Peyer's patch (tissue), 4 donors: ENCODE results near the gene SELENON. TPM values are rescaled to one million over a fixed set of nuclear protein-coding genes. Genes with fewer than 3 reads are reported as not detected.
A peak's percentile ranks its signal among the peaks of the same experiment; 100 is the strongest.
"Not testable (repeated sequence)": the region's sequence is repeated elsewhere in the genome, so short reads cannot be mapped to it uniquely, and the experiment has no call there.

ENCODE experiments used
- DNase-seq, 3 donors: peaks; one replicate each; pipeline ENCODE4 v3.0.0-alpha.2; 2017 to 2019
- H3K27ac ChIP-seq, 4 donors: fragments of 200-600 bp; sonication (generic); one replicate each; pipeline ENCODE4 v1.5.1; 2016 to 2019
- H3K27me3 ChIP-seq, 2 donors: fragments of 200-600 bp; sonication (generic); one replicate each; pipeline ENCODE4 v1.5.1; 2019
- H3K36me3 ChIP-seq, 3 donors: fragments of 200-600 bp; sonication (generic); one replicate each; pipeline ENCODE4 v1.5.1; 2016 to 2019
- H3K4me1 ChIP-seq, 4 donors: fragments of 200-600 bp; sonication (generic); one replicate each; pipeline ENCODE4 v1.5.1; 2016 to 2019
- H3K4me3 ChIP-seq, 4 donors: fragments of 200-600 bp; sonication (generic); 1 replicate in 3 of 4; 2 replicates in 1 of 4; pipeline ENCODE4 v1.5.1; 2016 to 2019; ENCODE audit warnings: mild to moderate bottlenecking in 1 of 4
- H3K9me3 ChIP-seq, 4 donors: fragments of 200-600 bp; sonication (generic); one replicate each; pipeline ENCODE4 v1.5.1; 2016 to 2019; ENCODE audit warnings: mild to moderate bottlenecking in 1 of 4
- CTCF ChIP-seq, 6 experiments: fragments of 450-650 bp in 4 of 6; fragments of 200-600 bp in 2 of 6; sonication (generic) in 1 of 6; IDR thresholded peaks; one replicate each; pipeline ENCODE4 v1.5.1; 2017 to 2019; ENCODE audit warnings: antibody characterized with exemption in 6 of 6, mild to moderate bottlenecking in 3 of 6, moderate library complexity in 1 of 6
- POLR2A ChIP-seq, 2 donors: fragments of 450-650 bp; IDR thresholded peaks; one replicate each; pipeline ENCODE4 v1.5.1; 2017; ENCODE audit warnings: antibody characterized with exemption in 2 of 2, mild to moderate bottlenecking in 2 of 2, moderate library complexity in 2 of 2
- total RNA-seq, 4 donors: library from RNA; depleted of rRNA; stranded (reverse); fragments of >200 nt; gene quantifications; one replicate each; pipeline ENCODE4 v1.1.0, GENCODE V29; 2016

SELENON gene
- total RNA-seq, 4 donors from 2014 or later: 16.1 to 30.1 (median 22.0) TPM

DNA sequence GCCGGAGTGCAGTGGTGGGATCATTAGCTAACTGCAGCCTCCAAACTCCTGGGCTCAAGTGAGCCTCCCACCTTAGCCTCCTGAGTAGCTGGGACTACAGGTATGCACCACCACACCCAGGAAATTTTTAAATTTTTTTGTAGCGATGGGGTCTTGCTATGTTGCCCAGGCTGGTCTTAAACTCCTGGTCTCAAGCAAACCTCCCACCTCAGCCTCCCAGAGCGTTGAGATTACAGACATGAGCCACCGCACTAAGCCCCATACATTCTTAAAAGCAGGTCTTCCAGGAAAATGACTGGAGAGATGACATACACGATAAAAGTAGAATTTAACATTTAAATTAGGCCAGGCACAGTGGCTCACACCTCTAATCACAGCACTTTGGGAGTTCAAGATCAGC, 33.2 kb downstream of the SELENON start:
- Histone ChIP-seq H3K9me3 (no peaks in the 10 kb centered on the region), H3K4me1 (no peaks in the 10 kb centered on the region), H3K27me3 (no peaks in the 10 kb centered on the region), H3K4me3 (no peak overlapping the region), H3K27ac (peak overlapping the region in 1 of 4 donors; percentile 60), H3K36me3 (peaks cover 0 to 61% (median 0%) of the 10 kb centered on the region in 3 donors)
- no peak for DNase-seq
- TF ChIP-seq CTCF (IDR thresholded peaks at IDR 0.05): no peak
- TF ChIP-seq POLR2A (IDR thresholded peaks at IDR 0.05): no peak

- no peak for DNase-seq
- H3K27ac ChIP-seq: no peak overlapping the region
- no peaks in the 10 kb centered on the region for H3K4me1 ChIP-seq
- H3K9me3 ChIP-seq: no peaks in the 10 kb centered on the region
- no peak for TF ChIP-seq POLR2A (IDR thresholded peaks at IDR 0.05)
- TF ChIP-seq CTCF (IDR thresholded peaks at IDR 0.05): no peak
- no peaks in the 10 kb centered on the region for H3K27me3 ChIP-seq
- H3K4me3 ChIP-seq: no peak overlapping the region
- H3K36me3 ChIP-seq: peaks cover 0 to 44% (median 0%) of the 10 kb centered on the region in 3 donors
Observed at GRCh38 chr1:25834894-25835293, 34.9 kb downstream of the SELENON start.

GRCh38 chr1:25836695-25837094, 36.7 kb downstream of the SELENON start:
- Histone ChIP-seq H3K36me3 (peaks cover 0 to 26% (median 0%) of the 10 kb centered on the region in 3 donors), H3K4me3 (no peak overlapping the region), H3K27ac (no peak overlapping the region), H3K9me3 (no peaks in the 10 kb centered on the region), H3K27me3 (no peaks in the 10 kb centered on the region), H3K4me1 (no peaks in the 10 kb centered on the region)
- no peak for DNase-seq
- TF ChIP-seq CTCF (IDR thresholded peaks at IDR 0.05): no peak
- no peak for TF ChIP-seq POLR2A (IDR thresholded peaks at IDR 0.05)

- no peak for DNase-seq
- TF ChIP-seq POLR2A (IDR thresholded peaks at IDR 0.05) (no peak), CTCF (IDR thresholded peaks at IDR 0.05) (peak in 4 of 6 experiments; percentile 29 to 64 (median 61))
Observed at GRCh38 chr1:25837262-25837875, 37.4 kb downstream of the SELENON start.

DNA sequence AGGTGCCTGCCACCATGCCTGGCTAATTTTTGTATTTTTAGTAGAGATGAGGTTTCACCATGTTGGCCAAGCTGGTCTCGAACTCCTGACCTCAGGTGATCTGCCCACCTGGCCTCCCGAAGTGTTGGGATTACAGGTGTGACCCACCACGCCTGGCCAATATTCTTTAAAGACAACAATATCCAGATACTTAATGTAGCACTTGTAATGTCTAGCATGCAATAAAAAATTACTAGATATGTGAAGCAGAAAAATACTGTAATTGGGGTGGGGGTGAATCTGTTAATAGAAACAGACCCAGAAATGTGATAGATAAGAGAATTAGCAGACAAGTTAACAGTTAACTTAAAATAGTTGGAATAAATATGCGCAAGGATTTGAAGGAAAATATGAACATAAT, 39.8 kb downstream of the SELENON start:
- H3K27ac ChIP-seq, H3K27me3 ChIP-seq, H3K36me3 ChIP-seq, DNase-seq, H3K4me1 ChIP-seq, H3K4me3 ChIP-seq, H3K9me3 ChIP-seq: not testable (repeated sequence)

More at GRCh38 chr1:25837262-25837875, 37.4 kb downstream of the SELENON start:
- H3K4me1 ChIP-seq: no peaks in the 10 kb centered on the region
- no peaks in the 10 kb centered on the region for H3K27me3 ChIP-seq
- H3K4me3 ChIP-seq: no peak overlapping the region
- H3K36me3 ChIP-seq: peaks cover 0 to 19% (median 0%) of the 10 kb centered on the region in 3 donors
- no peak overlapping the region for H3K27ac ChIP-seq
- no peaks in the 10 kb centered on the region for H3K9me3 ChIP-seq

DNA sequence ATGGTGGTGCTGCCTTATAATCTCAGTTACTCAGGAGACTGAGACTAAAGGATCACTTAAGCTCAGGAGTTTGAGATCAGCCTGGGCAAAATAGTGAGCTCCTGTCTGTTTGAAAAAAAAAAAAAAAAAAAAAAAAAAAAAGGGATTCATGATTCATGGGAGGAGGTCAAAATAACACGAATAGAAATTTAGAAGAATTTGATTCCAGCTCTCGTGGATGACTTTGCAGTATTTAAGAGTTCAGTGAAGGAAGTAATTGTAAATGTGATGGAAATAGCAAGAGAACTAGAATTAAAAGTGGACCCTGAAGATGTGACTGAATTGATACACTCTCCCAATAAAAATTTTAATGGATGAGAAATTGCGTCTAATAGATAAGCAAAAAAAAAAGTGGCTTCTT, 43.5 kb downstream of the SELENON start:
- TF ChIP-seq CTCF (IDR thresholded peaks at IDR 0.05) (no peak), POLR2A (IDR thresholded peaks at IDR 0.05) (no peak)
- Histone ChIP-seq H3K27me3 (no peaks in the 10 kb centered on the region), H3K36me3 (no peaks in the 10 kb centered on the region), H3K4me1 (no peaks in the 10 kb centered on the region), H3K9me3 (no peaks in the 10 kb centered on the region), H3K4me3 (no peak overlapping the region), H3K27ac (no peak overlapping the region)
- no peak for DNase-seq
